ENCODE measurements around the gene INTS3. TPM values are rescaled to one million over a fixed set of nuclear protein-coding genes. Genes with fewer than 3 reads are reported as not detected.

The INTS3 gene
- total RNA-seq, 2 experiments from 2014 or later: 62.9 to 64.8 TPM

DNA sequence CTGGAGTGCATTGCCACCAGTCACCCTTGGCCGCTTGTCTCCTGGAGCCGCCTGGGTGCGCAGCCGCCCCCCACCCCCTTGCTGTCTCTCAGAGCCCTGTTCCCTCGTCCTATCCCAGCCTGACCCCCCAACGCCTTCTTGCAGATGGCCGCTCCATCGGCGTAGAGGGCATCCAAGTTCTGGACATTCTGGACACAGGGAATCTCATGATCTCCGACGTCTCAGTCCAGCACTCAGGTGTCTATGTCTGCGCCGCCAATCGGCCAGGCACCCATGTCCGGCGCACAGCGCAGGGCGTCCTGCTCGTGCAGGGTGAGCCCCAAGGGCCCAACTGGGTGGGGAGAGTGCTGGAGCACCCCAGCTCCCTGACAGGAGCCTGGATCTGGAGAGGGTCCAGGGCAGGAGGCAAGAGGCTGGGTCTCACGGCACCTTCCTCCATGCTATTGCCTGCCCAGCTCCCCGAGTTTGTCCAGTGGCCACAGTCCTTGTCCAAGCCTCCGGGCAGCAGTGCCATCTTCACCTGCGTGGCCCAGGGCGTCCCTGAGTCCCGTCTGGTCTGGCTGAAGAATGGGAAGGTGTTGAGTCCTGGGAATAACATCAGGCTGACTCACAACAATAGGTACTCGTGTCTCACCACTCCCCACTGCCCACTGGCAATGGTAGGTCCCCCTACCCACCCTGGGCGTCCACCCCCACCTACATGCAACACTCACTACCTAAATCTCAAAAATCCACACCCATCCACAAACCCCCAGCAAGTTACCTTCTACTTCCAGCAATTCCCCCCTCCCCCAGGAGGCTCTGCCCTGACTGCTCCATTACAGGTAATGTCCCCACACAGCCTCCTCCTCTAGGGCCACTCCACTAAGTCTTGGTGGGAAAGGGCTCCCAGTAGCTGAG is 72.0 kb downstream of the INTS3 start:
- Mint-ChIP-seq H3K4me3 (no peak overlapping the region), H3K9me3 (no peaks in the 10 kb centered on the region), H3K4me1 (peaks cover 52% of the 10 kb centered on the region), H3K27ac (peak overlapping the region; percentile 65), H3K36me3 (ENCODE audit: low read depth) (peaks cover 15% of the 10 kb centered on the region), H3K27me3 (no peaks in the 10 kb centered on the region)
- POLR2A ChIA-PET: no interaction called here
- CTCF ChIA-PET: interaction anchor here (0.6 kb wide), 1 partner anchor 25 kb away, joined by 3 read pairs; no protein-coding TSS in a partner anchor
- DNase-seq: no peak

DNA sequence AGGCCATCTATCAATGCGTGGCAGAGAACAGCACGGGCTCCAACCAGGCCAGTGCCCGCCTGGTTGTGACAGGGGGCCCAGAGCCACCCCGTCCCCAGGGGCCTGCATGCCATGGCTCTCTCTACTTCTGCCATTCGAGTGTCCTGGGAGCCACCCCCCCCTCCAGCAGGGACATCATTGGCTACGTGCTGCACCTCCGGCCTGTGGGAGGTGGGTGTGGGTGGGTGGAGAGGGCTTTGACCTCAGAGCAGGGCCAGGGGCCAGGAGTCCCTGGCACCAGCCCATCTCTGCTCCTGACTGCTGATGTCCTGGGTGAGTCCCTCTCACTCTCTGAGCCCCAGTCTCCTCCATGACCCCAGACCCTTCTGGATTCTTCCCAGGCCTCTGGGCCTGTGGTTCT is 72.7 kb downstream of the INTS3 start:
- ChIA-PET POLR2A (no interaction called here), CTCF (interaction anchor here (2.2 kb wide), 1 partner anchor 9 kb away, joined by 6 read pairs; no protein-coding TSS in a partner anchor)
- no peak overlapping the region for H3K4me3 Mint-ChIP-seq
- no peaks in the 10 kb centered on the region for H3K9me3 Mint-ChIP-seq
- H3K27me3 Mint-ChIP-seq: no peaks in the 10 kb centered on the region
- peaks cover 54% of the 10 kb centered on the region for H3K4me1 Mint-ChIP-seq
- H3K27ac Mint-ChIP-seq: peak overlapping the region; percentile 65
- peaks cover 15% of the 10 kb centered on the region for H3K36me3 Mint-ChIP-seq (ENCODE audit: low read depth)
- DNase-seq: no peak

DNA sequence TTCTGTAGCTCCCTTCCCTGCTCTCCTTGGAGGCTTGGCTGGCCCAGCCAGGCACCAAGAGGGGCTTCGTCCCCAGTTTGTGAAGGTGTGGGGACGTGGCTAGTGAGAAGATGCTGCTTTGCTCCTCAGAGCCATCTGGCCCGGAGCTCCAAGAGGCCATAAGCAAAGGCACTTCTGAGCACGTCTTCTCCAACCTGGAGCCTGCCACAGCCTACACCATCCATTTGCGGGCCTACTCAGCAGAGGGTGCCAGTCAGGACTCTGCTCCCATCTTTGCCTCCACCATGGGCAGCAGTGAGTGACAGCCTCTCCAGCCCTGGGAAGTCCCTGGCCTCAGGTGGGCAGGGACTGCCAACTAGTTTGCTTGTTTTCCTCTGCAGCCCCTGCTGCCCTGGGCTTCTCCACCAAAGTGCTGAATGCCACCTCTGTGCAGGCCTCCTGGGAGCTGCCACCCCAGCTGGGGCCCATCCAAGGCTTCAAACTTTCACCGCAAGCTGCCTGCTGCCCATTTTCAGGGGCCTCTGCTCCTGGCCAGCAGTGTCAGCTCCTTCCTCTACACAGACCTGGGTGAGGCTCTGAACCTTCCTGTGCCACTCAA is 73.3 kb downstream of the INTS3 start:
- Mint-ChIP-seq H3K9me3 (no peaks in the 10 kb centered on the region), H3K4me1 (peaks cover 54% of the 10 kb centered on the region), H3K27ac (peak overlapping the region; percentile 54), H3K36me3 (ENCODE audit: low read depth) (peaks cover 15% of the 10 kb centered on the region), H3K27me3 (no peaks in the 10 kb centered on the region), H3K4me3 (no peak overlapping the region)
- ChIA-PET CTCF (interaction anchor here (1.2 to 2.2 kb wide), 2 partner anchors 9 to 186 kb away, joined by 3 to 6 read pairs; no protein-coding TSS in a partner anchor), POLR2A (no interaction called here)
- DNase-seq: no peak

DNA sequence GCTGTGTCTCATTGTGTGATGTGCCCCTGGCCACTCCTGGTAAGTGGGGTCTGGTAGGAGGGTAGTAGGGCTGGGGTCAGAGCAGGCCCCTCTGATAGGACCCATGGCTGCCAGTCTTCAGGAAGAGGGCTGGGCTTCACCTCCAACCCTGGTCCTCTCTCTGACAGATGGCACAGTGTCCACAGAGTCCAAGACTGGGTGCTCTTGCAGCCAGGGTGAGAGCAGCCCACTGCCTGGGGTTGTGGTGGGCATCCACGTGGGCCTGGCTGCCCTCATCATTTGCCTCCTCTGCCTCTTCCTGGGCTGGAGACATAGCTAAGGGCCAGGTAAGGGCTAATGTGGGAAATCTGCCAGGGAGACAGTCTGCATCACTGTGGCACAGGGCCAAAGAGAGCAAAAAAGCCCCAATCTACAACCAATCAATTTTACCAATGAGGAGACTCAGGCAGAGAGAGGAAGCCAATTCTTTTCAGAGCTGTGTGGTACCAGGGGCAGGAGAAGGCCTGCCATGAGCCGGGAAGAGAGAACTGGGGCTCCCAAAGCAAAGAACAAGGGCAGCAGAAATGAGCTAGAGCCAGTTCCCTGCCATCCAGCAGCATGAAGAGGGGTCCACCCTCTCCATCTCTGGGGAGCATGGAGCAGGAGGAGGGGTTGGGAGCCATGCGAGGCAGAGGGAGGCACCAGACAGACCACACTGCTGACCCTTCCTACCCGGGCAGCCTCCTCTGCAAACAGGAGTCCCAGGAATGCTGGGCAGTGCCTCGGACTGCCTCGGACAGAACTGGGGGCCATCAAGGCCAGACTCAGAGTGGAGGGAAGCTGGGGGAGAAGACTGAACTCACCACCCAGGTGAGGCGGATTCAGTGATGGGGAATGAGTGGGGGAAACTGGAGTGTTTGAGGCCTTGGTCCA is 74.2 kb downstream of the INTS3 start:
- peak overlapping the region; percentile 55 for H3K27ac Mint-ChIP-seq
- no peaks in the 10 kb centered on the region for H3K9me3 Mint-ChIP-seq
- H3K4me3 Mint-ChIP-seq: no peak overlapping the region
- peaks cover 49% of the 10 kb centered on the region for H3K4me1 Mint-ChIP-seq
- CTCF ChIA-PET: interaction anchor here (1.2 to 3.4 kb wide), 6 partner anchors 9 to 234 kb away, joined by 3 to 12 read pairs (median 4); partner anchors contain the start of gene DENND4B
- peaks cover 18% of the 10 kb centered on the region for H3K36me3 Mint-ChIP-seq (ENCODE audit: low read depth)
- DNase-seq: no peak
- POLR2A ChIA-PET: no interaction called here
- no peaks in the 10 kb centered on the region for H3K27me3 Mint-ChIP-seq

DNA sequence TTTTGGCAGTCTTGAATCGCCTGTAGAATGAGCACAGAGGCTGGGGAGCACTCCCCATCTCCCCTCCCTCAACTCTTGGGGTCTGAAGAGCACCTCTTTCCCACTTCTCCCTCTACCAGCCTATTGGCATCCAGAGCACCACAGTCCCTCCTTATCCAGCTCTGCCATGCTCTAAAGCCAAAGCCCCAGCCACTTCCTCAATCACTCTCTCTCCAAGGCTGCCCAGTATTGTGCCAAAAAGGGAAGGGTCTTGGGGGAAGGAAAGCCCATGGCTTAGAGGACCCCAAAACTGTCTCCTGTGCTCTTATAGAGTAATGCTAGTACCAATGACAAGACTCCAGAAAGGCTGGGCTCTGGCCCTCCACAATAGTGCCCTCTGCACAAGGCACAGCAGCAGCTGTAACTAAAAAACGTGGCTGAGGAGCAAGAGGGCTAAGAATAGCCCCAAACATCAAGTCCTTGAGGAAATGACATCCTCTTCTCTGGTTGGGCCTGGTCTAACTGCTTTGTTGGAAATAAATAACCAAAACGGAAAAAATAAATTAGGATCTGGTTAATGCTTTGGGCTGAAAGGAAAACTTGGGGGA is 75.7 kb downstream of the INTS3 start:
- Mint-ChIP-seq H3K36me3 (ENCODE audit: low read depth) (peaks cover 24% of the 10 kb centered on the region), H3K4me1 (peaks cover 39% of the 10 kb centered on the region), H3K27ac (no peak overlapping the region), H3K4me3 (no peak overlapping the region), H3K27me3 (no peaks in the 10 kb centered on the region), H3K9me3 (no peaks in the 10 kb centered on the region)
- CTCF ChIA-PET: interaction anchor here (1.0 to 3.4 kb wide), 6 partner anchors 10 to 235 kb away, joined by 3 to 12 read pairs (median 4); partner anchors contain the start of gene DENND4B
- no peak for DNase-seq
- POLR2A ChIA-PET: no interaction called here

DNA sequence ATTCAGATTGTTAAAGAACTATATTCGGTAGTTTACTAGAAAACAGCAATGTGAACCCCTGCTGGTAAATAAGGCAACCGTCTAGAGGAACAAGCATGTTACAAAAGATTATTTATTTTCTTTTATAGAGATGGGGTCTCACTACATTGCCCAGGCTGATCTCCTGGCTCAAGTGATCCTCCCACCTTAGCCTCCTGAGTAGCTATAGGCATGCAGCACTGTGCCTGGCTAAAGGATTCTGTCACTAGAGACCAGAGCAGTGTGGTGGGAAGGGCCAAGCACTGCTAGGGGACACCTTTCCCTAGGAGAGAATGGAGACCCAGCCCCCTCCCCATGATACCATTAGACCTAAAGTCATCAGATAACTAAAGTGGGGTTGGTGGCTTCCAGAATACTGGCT is 76.3 kb downstream of the INTS3 start:
- H3K36me3 Mint-ChIP-seq (ENCODE audit: low read depth): peaks cover 28% of the 10 kb centered on the region

DNA sequence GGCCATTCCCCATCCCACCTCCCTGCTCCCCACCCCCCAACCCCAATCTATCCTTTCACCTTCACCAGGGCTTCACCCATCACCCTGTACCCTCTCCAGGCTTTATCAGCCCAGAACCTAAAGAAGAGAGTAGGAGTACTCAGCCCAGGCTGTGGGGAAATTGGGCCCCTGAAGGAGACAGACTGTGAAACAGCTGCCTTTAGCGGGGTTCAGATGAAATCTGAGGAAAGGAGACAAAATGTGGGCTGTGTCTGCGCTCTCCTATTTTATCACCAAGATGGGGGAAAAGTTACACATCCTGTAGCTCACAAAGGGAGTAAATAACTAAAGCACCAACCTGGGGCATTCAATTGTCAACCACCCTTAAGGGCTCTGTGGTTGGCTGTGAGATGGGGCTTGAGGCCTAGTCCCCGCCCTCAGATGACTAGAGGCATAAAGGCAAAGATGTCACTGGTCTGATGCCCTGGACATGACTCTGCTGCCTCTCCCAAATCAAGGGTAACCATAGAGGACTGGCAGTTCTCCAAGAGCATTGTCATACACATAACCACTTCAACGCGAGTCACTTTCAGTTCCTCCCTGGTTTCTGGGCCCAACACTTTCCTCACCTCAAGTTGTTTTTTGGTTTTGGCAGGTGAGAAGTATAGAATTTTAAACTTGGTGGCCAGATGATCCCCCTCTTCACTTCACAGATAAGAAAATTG is 77.3 kb downstream of the INTS3 start:
- Mint-ChIP-seq H3K4me1 (peaks cover 39% of the 10 kb centered on the region), H3K27ac (peak overlapping the region; percentile 77), H3K9me3 (no peaks in the 10 kb centered on the region), H3K36me3 (ENCODE audit: low read depth) (peaks cover 39% of the 10 kb centered on the region), H3K4me3 (peak overlapping the region; percentile 14), H3K27me3 (no peaks in the 10 kb centered on the region)
- peak; percentile 83 for DNase-seq
- CTCF ChIA-PET: interaction anchor here (0.6 to 3.4 kb wide), 5 partner anchors 12 to 1656 kb away, joined by 3 to 12 read pairs (median 3); partner anchors contain the start of gene DENND4B
- POLR2A ChIA-PET: no interaction called here

More for the DNA sequence above, 76.3 kb downstream of the INTS3 start:
- no peaks in the 10 kb centered on the region for H3K27me3 Mint-ChIP-seq
- H3K27ac Mint-ChIP-seq: peak overlapping the region; percentile 78
- H3K4me1 Mint-ChIP-seq: peaks cover 39% of the 10 kb centered on the region
- no peak for DNase-seq
- no peaks in the 10 kb centered on the region for H3K9me3 Mint-ChIP-seq
- no peak overlapping the region for H3K4me3 Mint-ChIP-seq
- ChIA-PET CTCF (interaction anchor here (0.6 to 3.4 kb wide), 6 partner anchors 10 to 142 kb away, joined by 3 to 12 read pairs (median 3); partner anchors contain the start of gene DENND4B), POLR2A (no interaction called here)

DNA sequence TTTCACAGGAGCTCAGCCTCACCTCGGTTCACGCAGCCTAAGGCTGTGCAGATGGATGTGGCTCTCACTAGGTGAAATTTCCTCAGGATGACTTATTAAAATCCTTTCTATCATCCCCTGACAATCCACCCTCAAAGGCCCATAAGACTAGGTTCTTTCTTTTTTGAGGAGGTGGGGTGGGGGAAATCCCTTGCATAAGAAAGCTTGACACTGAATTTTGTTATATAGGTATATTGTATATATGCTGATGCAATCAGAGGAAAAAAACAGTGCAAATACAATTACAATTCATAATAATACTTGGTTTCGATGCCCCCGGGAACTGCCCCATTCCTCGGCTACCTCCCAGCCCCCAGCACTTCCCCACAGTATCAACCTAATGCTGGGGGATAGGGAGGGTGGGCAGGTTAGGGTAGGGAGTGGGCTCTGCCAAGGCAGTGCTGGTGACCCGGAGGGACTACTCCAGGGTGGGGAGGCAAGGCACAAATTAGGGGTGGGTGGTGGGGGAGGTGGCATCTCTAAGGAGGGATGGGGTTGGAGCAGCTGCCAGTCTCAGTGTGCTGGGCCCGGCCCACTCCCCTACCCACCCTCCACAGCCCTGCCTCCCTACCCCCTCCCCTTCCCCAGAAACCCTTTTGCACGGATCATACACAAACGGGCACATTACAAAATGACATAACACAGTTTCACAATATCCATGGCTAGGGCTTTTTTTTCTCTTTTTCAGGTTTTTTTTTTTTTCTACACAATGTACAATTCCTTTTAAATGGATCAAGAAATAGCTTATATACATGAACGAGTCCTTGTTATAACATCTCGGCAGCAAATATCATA is 78.3 kb downstream of the INTS3 start:
- Mint-ChIP-seq H3K4me3 (no peak overlapping the region), H3K27me3 (no peaks in the 10 kb centered on the region), H3K27ac (peak overlapping the region; percentile 77), H3K9me3 (no peaks in the 10 kb centered on the region), H3K36me3 (ENCODE audit: low read depth) (peaks cover 40% of the 10 kb centered on the region), H3K4me1 (peaks cover 39% of the 10 kb centered on the region)
- ChIA-PET POLR2A (no interaction called here), CTCF (interaction anchor here (0.7 to 2.0 kb wide), 3 partner anchors 9 to 117 kb away, joined by 3 to 8 read pairs (median 3); partner anchors contain the start of gene GATAD2B)
- DNase-seq: no peak

DNA sequence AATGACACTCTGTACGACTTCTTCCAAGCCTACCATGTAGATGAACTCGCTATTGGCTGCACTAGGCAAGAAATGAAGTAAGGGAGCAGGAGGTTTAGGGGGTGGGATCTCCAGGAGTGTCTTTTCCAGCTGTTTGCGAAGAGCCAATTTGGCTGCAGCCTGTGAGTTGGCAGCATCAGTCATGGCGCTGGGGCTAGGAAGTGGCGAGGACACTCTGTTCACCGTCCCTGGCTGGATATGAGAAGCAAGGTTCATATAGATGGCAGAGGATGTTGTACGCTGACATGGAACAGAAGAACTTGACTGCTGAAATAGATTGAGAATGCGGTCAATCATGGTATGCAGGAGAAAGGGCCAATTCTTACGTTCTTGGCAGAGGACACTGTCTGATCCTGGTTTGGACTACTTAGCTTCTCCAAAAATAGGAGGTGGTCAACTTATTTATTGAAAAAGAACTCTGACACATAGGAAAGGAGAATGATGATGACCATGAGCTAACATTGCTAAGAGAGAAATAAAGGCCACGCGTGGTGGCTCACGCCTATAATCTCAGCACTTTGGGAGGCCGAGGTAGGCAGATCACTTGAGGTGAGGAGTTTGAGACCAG is 88.5 kb downstream of the INTS3 start:
- Mint-ChIP-seq H3K36me3 (ENCODE audit: low read depth) (peaks cover 39% of the 10 kb centered on the region), H3K27ac (no peak overlapping the region), H3K4me3 (no peak overlapping the region), H3K4me1 (no peaks in the 10 kb centered on the region), H3K27me3 (no peaks in the 10 kb centered on the region), H3K9me3 (no peaks in the 10 kb centered on the region)
- DNase-seq: no peak
- CTCF ChIA-PET: interaction anchor here (0.6 to 1.6 kb wide), 2 partner anchors 56 to 207 kb away, joined by 6 read pairs; no protein-coding TSS in a partner anchor
- POLR2A ChIA-PET: no interaction called here

DNA sequence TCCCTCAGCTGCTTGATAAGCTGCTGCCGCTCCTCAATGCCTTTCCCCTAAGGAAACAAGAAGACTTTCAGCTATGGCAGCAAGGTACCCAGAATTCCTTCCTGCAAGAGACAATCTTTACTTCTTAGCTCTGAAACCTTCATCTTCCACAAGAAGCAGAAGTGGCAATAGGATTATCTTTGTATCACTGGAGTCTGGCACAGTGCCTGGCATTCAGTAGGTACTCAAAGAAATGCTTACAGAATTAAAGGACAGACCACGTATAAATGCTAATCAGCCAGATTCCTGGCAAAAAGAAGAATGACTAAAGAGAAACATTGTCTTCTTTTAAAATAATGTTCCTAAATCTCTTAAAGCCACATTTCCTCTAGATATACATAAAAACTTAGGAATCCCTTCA is 91.0 kb downstream of the INTS3 start:
- no peak for DNase-seq
- POLR2A ChIA-PET: no interaction called here
- no peaks in the 10 kb centered on the region for H3K4me1 Mint-ChIP-seq
- CTCF ChIA-PET: interaction anchor here (1.2 kb wide), 1 partner anchor 8 kb away, joined by 3 read pairs; no protein-coding TSS in a partner anchor
- no peak overlapping the region for H3K4me3 Mint-ChIP-seq
- H3K36me3 Mint-ChIP-seq (ENCODE audit: low read depth): peaks cover 33% of the 10 kb centered on the region
- no peaks in the 10 kb centered on the region for H3K27me3 Mint-ChIP-seq
- no peaks in the 10 kb centered on the region for H3K9me3 Mint-ChIP-seq
- peak overlapping the region; percentile 61 for H3K27ac Mint-ChIP-seq

Data from activated CD4-positive, alpha-beta T cell treated with anti-CD3 and anti-CD28 coated beads, Interleukin-2, amount 10 ng/mL, durations not matched to agents 7 days and 5 days (primary cell).